Ovary (tissue), 9 donors: Measurements from ENCODE around the gene RAB34. TPM values are rescaled to one million over a fixed set of nuclear protein-coding genes. Genes with fewer than 3 reads are reported as not detected.

Experiments
- DNase-seq, 5 donors: peaks; one replicate each; pipeline ENCODE4 v3.0.0-alpha.2; 2019 to 2020
- H3K27ac ChIP-seq, 2 donors: fragments of 200-600 bp; one replicate each; pipeline versions ENCODE4 v1.5.1 to v1.8.0; 2019 to 2022
- H3K27me3 ChIP-seq: fragments of 200-600 bp; one replicate; pipeline ENCODE4 v1.8.0; 2022
- H3K36me3 ChIP-seq: fragments of 200-600 bp; sonication (generic); one replicate; pipeline ENCODE4 v1.5.1; 2019
- H3K4me1 ChIP-seq: one replicate; pipeline ENCODE4 v1.8.1; 2013; ENCODE audit warnings: mild to moderate bottlenecking, moderate library complexity; ENCODE audit not compliant: insufficient read depth
- H3K4me3 ChIP-seq: fragments of 200-600 bp; sonication (generic); one replicate; pipeline ENCODE4 v1.5.1; 2017
- H3K9me3 ChIP-seq, 2 donors: fragments of 200-600 bp in 1 of 2; sonication (generic) in 1 of 2; one replicate each; pipeline versions ENCODE4 v1.5.1 to v1.8.1; 2013 to 2019; ENCODE audit warnings: mild to moderate bottlenecking in 1 of 2, moderate library complexity in 1 of 2
- EP300 ChIP-seq: sonication (generic); formaldehyde crosslinking; IDR thresholded peaks from one replicate; pipeline ENCODE4 v1.6.1; 2017; ENCODE audit warnings: antibody characterized with exemption
- POLR2A ChIP-seq: fragments of 450-650 bp; IDR thresholded peaks from one replicate; pipeline ENCODE4 v1.6.1; 2017; ENCODE audit warnings: antibody characterized with exemption, mild to moderate bottlenecking, moderate library complexity
- WGBS, 3 donors: extraction: QIAGEN DNeasy Blood & Tissue Kit in 1 of 3; methylation state at CpG; one replicate each; pipeline versions ENCODE4 v1.1.5 to v1.1.7; 2013 to 2017; 5-methylcytosine and 5-hydroxymethylcytosine counted together
- intact Hi-C, 4 donors: fragments of 100-400 bp; cut with DNase I; formaldehyde crosslinking; loops; one replicate each; pipeline versions ENCODE4 v1.11.0 to v1.15.1; 2022 to 2023
- polyA plus RNA-seq, 2 donors: library from polyadenylated mRNA; stranded (reverse); fragments of 200-250 nt in 1 of 2; fragments of 350-450 nt in 1 of 2; fragmentation: Illumina TruSeq in 1 of 2; extraction: RNeasy Lipid Tissue Mini Kit (QIAGEN cat#74804) in 1 of 2; gene quantifications; one replicate each; pipeline ENCODE4 v1.2.3, GENCODE V29; 2013 to 2014
- total RNA-seq, 7 donors: library from RNA; depleted of rRNA in 2 of 7; stranded (reverse); fragments of >200 nt in 2 of 7; fragmentation: NEBNext Ultra II Directional in 3 of 7; extraction: Animal tissue kit (Norgen Biotek cat#: 25700) in 3 of 7; gene quantifications; one replicate each; pipeline versions ENCODE4 v1.1.0 to v1.2.4, GENCODE V29; 2016 to 2023
- TF ChIP-seq, protein P1 (sequence below), 3 donors: fragments of 450-650 bp in 2 of 3; fragments of 200-600 bp in 1 of 3; IDR thresholded peaks; one replicate each; pipeline versions ENCODE4 v1.5.1 to v1.8.0; 2016 to 2022; ENCODE audit warnings: antibody characterized with exemption in 3 of 3, mild to moderate bottlenecking in 1 of 3
- donor health status: DM: no; HTN: no; CAD: no; lungs with moderate emphysema.
- donor health status: DM: no; HTN: no; CAD: no.
- donor health status: Bipolar disorder and iron deficiency.
- donor health status: DM: yes; HTN: yes; CAD: no.
- donor health status: DM: no; HTN: no; CAD: no.
- donor health status: DM: yes; HTN: yes; CAD: no.

RAB34 gene
- total and polyA plus RNA-seq, 9 donors, result 149 to 222 (median 196) TPM

DNA sequence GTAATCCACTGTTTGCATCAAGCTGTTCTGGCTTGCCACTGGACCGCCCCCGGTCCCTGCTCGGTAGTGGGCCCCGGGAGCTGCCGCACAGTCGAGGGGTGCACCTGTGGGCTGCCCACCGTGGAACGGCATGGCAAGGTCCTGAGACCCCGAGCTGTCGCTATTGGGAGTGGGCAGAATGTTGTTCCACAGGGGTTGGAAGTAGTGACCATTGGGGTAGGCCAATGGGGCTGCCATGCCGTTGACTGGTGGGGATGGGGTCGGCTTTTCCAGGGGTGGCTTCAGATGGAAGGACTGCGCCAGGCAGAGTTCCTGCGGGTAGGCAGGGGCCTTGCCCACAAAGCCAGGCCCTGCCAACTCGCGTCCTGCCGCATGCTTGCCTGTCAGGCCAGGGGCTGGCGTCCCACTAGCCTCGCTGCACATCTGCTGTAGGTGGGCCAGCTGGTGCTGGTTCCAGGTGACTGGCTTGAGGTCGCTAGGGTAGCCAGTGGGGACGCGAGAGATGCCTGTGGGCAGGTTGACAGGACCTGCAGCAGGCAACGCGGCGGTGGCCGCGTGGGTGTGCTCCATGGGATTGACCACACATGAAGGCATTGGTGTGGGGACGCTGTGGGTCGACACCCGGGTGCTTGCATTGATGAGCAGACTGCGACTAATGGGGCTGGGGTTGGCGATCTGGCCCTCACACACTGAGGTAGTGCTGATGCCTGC, 40.9 kb upstream of the RAB34 start:
- H3K36me3 ChIP-seq, result no peaks in the 10 kb centered on the region
- no peaks in the 10 kb centered on the region for H3K27me3 ChIP-seq
- H3K9me3 ChIP-seq, result no peaks in the 10 kb centered on the region
- no peak overlapping the region for H3K4me3 ChIP-seq
- intact Hi-C loops, result loop anchor here in 1 of 4 donors (10.0 kb wide), 1 partner anchor 146 kb away; the partner anchor contains the start of gene DHRS13
- H3K27ac ChIP-seq, result no peak overlapping the region
- no peaks in the 10 kb centered on the region for H3K4me1 ChIP-seq
- TF ChIP-seq, protein P1, sequence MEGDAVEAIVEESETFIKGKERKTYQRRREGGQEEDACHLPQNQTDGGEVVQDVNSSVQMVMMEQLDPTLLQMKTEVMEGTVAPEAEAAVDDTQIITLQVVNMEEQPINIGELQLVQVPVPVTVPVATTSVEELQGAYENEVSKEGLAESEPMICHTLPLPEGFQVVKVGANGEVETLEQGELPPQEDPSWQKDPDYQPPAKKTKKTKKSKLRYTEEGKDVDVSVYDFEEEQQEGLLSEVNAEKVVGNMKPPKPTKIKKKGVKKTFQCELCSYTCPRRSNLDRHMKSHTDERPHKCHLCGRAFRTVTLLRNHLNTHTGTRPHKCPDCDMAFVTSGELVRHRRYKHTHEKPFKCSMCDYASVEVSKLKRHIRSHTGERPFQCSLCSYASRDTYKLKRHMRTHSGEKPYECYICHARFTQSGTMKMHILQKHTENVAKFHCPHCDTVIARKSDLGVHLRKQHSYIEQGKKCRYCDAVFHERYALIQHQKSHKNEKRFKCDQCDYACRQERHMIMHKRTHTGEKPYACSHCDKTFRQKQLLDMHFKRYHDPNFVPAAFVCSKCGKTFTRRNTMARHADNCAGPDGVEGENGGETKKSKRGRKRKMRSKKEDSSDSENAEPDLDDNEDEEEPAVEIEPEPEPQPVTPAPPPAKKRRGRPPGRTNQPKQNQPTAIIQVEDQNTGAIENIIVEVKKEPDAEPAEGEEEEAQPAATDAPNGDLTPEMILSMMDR (IDR thresholded peaks at IDR 0.05), result no peak
- TF ChIP-seq EP300, result no peak
- DNase-seq, result no peak
- 92 to 94% (median 93%) methylated on average over 32 of the region's 32 CpGs for WGBS, 3 donors

- H3K27me3 ChIP-seq, result no peaks in the 10 kb centered on the region
- no peak overlapping the region for H3K27ac ChIP-seq
- TF ChIP-seq EP300 (no peak), POLR2A (no peak)
- DNase-seq, result no peak
- H3K4me3 ChIP-seq, result no peak overlapping the region
- intact Hi-C loops, result loop anchor here in 1 of 4 donors (10.0 kb wide), 1 partner anchor 149 kb away; the partner anchor contains the start of gene DHRS13
- WGBS, 3 donors, result 68 to 81% (median 70%) methylated on average over 5 of the region's 5 CpGs
- H3K36me3 ChIP-seq, result no peaks in the 10 kb centered on the region
- H3K9me3 ChIP-seq, result no peaks in the 10 kb centered on the region
- no peaks in the 10 kb centered on the region for H3K4me1 ChIP-seq
Observed at GRCh38 chr17:28756049-28756804, 38.6 kb upstream of the RAB34 start.

DNA sequence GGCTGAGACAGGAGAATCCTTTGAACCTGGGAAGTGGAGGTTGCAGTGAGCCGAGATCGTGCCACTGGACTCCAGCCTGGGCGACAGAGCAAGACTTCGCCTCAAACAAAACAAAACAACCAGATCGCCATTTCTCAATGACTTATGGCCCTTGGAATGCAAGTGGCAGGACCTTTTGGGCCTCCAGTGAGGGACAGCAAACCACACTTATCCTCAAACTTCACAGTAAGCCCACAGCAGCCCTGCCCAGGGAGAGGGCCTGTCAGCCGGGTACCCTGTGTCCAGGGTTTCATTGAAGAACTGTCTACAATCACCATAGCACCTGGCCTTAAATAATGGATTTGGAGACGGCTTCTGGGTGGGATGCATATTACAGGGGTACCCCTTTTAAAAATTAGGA, 37.8 kb upstream of the RAB34 start:
- Histone ChIP-seq H3K4me3 (no peak overlapping the region), H3K36me3 (no peaks in the 10 kb centered on the region), H3K4me1 (no peaks in the 10 kb centered on the region), H3K9me3 (no peaks in the 10 kb centered on the region), H3K27ac (no peak overlapping the region), H3K27me3 (no peaks in the 10 kb centered on the region)
- no peak for DNase-seq
- 78 to 82% (median 79%) methylated on average over 7 of the region's 7 CpGs for WGBS, 3 donors
- intact Hi-C loops, result loop anchor here in 1 of 4 donors (10.0 kb wide), 1 partner anchor 149 kb away; the partner anchor contains the start of gene DHRS13
- TF ChIP-seq EP300 (no peak), POLR2A (no peak)
- TF ChIP-seq, protein P1 (IDR thresholded peaks at IDR 0.05), result no peak

DNA sequence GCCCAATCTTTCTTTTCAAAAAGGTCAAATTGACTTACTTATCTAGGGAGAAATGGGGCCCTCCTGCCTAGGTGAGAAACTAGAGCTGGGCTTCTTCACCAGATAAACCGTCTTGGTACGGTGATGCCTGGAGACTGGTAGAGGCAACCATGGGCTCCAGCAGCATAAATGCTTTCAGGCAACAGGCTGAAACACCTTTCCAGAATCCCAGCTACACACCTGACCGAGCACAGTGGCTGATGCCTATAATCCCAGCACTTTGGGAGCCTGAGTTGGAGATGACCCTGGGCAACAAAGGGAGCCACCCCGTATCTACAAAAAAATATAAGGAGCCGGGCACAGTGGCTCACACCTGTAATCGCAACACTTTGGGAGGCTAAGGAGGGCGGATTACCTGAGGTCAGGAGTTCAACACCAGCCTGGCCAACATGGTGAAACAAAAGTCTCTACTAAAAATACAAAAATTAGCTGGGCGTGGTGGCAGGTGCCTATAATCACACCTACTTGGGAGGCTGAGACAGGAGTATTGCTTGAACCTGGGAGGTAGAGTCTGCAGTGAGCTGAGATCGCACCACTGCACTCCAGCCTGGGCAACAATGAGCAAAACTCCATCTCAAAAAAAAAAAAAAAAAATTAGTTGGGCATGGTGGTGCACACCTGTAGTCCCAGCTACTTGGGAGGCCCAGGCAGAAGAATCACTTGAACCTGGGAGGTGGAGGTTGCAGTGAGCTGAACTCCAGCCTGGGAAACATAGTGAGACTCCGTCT, 34.1 kb upstream of the RAB34 start:
- WGBS, 3 donors, result 89 to 92% (median 91%) methylated on average over 10 of the region's 10 CpGs
- intact Hi-C loops, result loop anchor here in 2 of 4 donors (2.0 to 10.0 kb wide), 2 partner anchors 25 to 153 kb away; partner anchors contain the start of genes DHRS13 (in 1 of the 2) and TLCD1 (in 1 of the 2)
- no peaks in the 10 kb centered on the region for H3K9me3 ChIP-seq
- no peaks in the 10 kb centered on the region for H3K4me1 ChIP-seq
- no peaks in the 10 kb centered on the region for H3K36me3 ChIP-seq
- H3K27me3 ChIP-seq, result no peaks in the 10 kb centered on the region
- peak in 2 of 5 donors; percentile 3 to 19 for DNase-seq
- H3K27ac ChIP-seq, result no peak overlapping the region
- H3K4me3 ChIP-seq, result no peak overlapping the region
- TF ChIP-seq POLR2A, result no peak
- TF ChIP-seq, protein P1 (IDR thresholded peaks at IDR 0.05), result no peak
- TF ChIP-seq EP300, result no peak
